Heart left ventricle (tissue), 16 donors: Measurements from ENCODE around the gene AMELX. TPM values are rescaled to one million over a fixed set of nuclear protein-coding genes. Genes with fewer than 3 reads are reported as not detected.

Experiments
- ATAC-seq, 4 donors: fragments of 200-7000 bp; cut with Tn5 transposase; one replicate each; pipeline ENCODE4 v1.9.1; 2020 to 2022; ENCODE audit warnings: moderate library complexity in 4 of 4, mild to moderate bottlenecking in 3 of 4, moderate number of reproducible peaks in 1 of 4
- DNase-seq, 5 donors: peaks; one replicate each; pipeline ENCODE4 v3.0.0-alpha.2; 2020
- H3K27ac ChIP-seq, 12 donors: fragments of 200-600 bp; sonication (generic) in 4 of 12; one replicate each; pipeline versions ENCODE4 v1.5.0 to v1.8.0; 2016 to 2022; ENCODE audit warnings: mild to moderate bottlenecking in 2 of 12
- H3K27me3 ChIP-seq, 9 donors: fragments of 200-600 bp; sonication (generic) in 2 of 9; one replicate each; pipeline versions ENCODE4 v1.5.1 to v1.8.0; 2016 to 2022; ENCODE audit warnings: mild to moderate bottlenecking in 3 of 9
- H3K36me3 ChIP-seq, 9 donors: fragments of 200-600 bp; sonication (generic) in 2 of 9; one replicate each; pipeline versions ENCODE4 v1.5.0 to v1.8.0; 2018 to 2022; ENCODE audit warnings: mild to moderate bottlenecking in 2 of 9
- H3K4me1 ChIP-seq, 12 donors: fragments of 200-600 bp; sonication (generic) in 4 of 12; one replicate each; pipeline versions ENCODE4 v1.5.0 to v1.8.0; 2016 to 2022; ENCODE audit warnings: mild to moderate bottlenecking in 3 of 12
- H3K4me3 ChIP-seq, 12 donors: fragments of 200-600 bp; sonication (generic) in 4 of 12; one replicate each; pipeline versions ENCODE4 v1.5.0 to v1.8.0; 2017 to 2022; ENCODE audit warnings: mild to moderate bottlenecking in 9 of 12, moderate library complexity in 4 of 12
- H3K9me3 ChIP-seq, 12 donors: fragments of 200-600 bp; sonication (generic) in 4 of 12; one replicate each; pipeline versions ENCODE4 v1.5.0 to v1.8.0; 2016 to 2022; ENCODE audit warnings: mild to moderate bottlenecking in 1 of 12
- CTCF ChIP-seq, 12 donors: fragments of 200-600 bp; sonication (generic) in 4 of 12; IDR thresholded peaks; one replicate each; pipeline versions ENCODE4 v1.5.0 to v1.8.0; 2018 to 2022; ENCODE audit warnings: antibody characterized with exemption in 12 of 12, mild to moderate bottlenecking in 5 of 12
- POLR2A ChIP-seq, 2 donors: fragments of 450-650 bp; IDR thresholded peaks; one replicate each; pipeline ENCODE4 v1.6.1; 2017; ENCODE audit warnings: antibody characterized with exemption in 2 of 2, mild to moderate bottlenecking in 2 of 2, moderate library complexity in 2 of 2
- WGBS, 4 donors: extraction: QIAGEN DNeasy Blood & Tissue Kit in 2 of 4; methylation state at CpG; one replicate each; pipeline versions ENCODE4 v1.1.5 to v1.1.7; 2013 to 2018; 5-methylcytosine and 5-hydroxymethylcytosine counted together
- intact Hi-C, 10 donors: fragments of 100-400 bp; cut with DNase I; formaldehyde crosslinking; loops; one replicate each; pipeline versions ENCODE4 v1.11.1 to v1.14.2; 2022
- polyA plus RNA-seq, 2 donors: library from polyadenylated mRNA; stranded (reverse); fragments of 200-250 nt; gene quantifications; one replicate each; pipeline ENCODE4 v1.2.3, GENCODE V29; 2013
- total RNA-seq, 9 donors: library from RNA; depleted of rRNA in 2 of 9; stranded (reverse); fragments of >200 nt in 2 of 9; fragmentation: NEBNext Ultra II Directional in 3 of 9; extraction: Animal tissue kit (Norgen Biotek cat#: 25700) in 3 of 9; gene quantifications; one replicate each; pipeline versions ENCODE4 v1.1.0 to v1.2.4, GENCODE V29; 2016 to 2023
- donor health status: ischemic (EF 13 %, LVEDD 7.1; RV severe dilation, severe dysfunction).
- donor health status: healthy with polysubstance abuse.
- donor health status: DM: no; HTN: yes; CAD: no.
- donor health status: DM: no; HTN: no; CAD: no.
- donor health status: ischemic (EF 25% LVEDD 6.9; RV normal size, moderate dysfunction).
- donor health status: ischemic (EF 25% LVEDD 5.7; RV mildly dilated, moderate dysfunction).
- donor health status: healthy.
- donor health status: DM: yes; HTN: yes; CAD: no.
- donor health status: ischemic (EF 35%, LVEDD 5.7; RV mildly dilated, moderate dysfunction).
- donor health status: nonischemic (EF 11% LVEDD 7.7; RV severe dilation, severe dysfunction).
- donor health status: DM: yes; HTN: yes; CAD: no.
- donor health status: PGD.
- donor health status: ischemic (EF 29% LVEDD 5.4; RV normal size, mild dysfunction).
- donor health status: nonischemic (EF 23%, LVEDD 6.1; RV moderate dilation, normal function).

The AMELX gene
- total and polyA plus RNA-seq, 11 donors, result not detected

GRCh38 chrX:11265352-11265751 lies 27.9 kb upstream of the AMELX start:
- Histone ChIP-seq H3K36me3 (no peaks in the 10 kb centered on the region), H3K4me3 (peak overlapping the region in 7 of 12 donors; percentile 4 to 47 (median 30)), H3K4me1 (peaks cover 0 to 13% (median 0%) of the 10 kb centered on the region in 12 donors), H3K9me3 (no peaks in the 10 kb centered on the region), H3K27ac (peak overlapping the region in 8 of 12 donors; percentile 3 to 52 (median 17)), H3K27me3 (no peaks in the 10 kb centered on the region)
- 32 to 63% (median 58%) methylated on average over 3 of the region's 3 CpGs for WGBS, 4 donors
- no peak for ATAC-seq
- no peak for TF ChIP-seq POLR2A (IDR thresholded peaks at IDR 0.05)
- no peak for TF ChIP-seq CTCF (IDR thresholded peaks at IDR 0.05)
- DNase-seq, result no peak
- intact Hi-C loops, result no loop called here

GRCh38 chrX:11266573-11267003 lies 26.6 kb upstream of the AMELX start:
- intact Hi-C loops, result no loop called here
- peak overlapping the region in 6 of 12 donors; percentile 0 to 68 (median 38) for H3K27ac ChIP-seq
- DNase-seq (no peak), ATAC-seq (peak in 1 of 4 donors; percentile 22)
- WGBS, 4 donors, result 40 to 49% (median 42%) methylated on average over 5 of the region's 5 CpGs
- H3K9me3 ChIP-seq, result no peaks in the 10 kb centered on the region
- H3K4me1 ChIP-seq, result peaks cover 0 to 13% (median 0%) of the 10 kb centered on the region in 12 donors
- H3K36me3 ChIP-seq, result no peaks in the 10 kb centered on the region
- no peak for TF ChIP-seq POLR2A (IDR thresholded peaks at IDR 0.05)
- no peak for TF ChIP-seq CTCF (IDR thresholded peaks at IDR 0.05)
- no peaks in the 10 kb centered on the region for H3K27me3 ChIP-seq
- H3K4me3 ChIP-seq, result peak overlapping the region in 2 of 12 donors; percentile 13 to 30

GRCh38 chrX:11267425-11267824 lies 25.8 kb upstream of the AMELX start:
- Histone ChIP-seq H3K9me3 (no peaks in the 10 kb centered on the region), H3K4me1 (peaks cover 0 to 13% (median 0%) of the 10 kb centered on the region in 12 donors), H3K27me3 (no peaks in the 10 kb centered on the region), H3K27ac (peak overlapping the region in 2 of 12 donors; percentile 54 to 68), H3K4me3 (no peak overlapping the region), H3K36me3 (no peaks in the 10 kb centered on the region)
- 72 to 78% (median 77%) methylated on average over 3 of the region's 3 CpGs for WGBS, 4 donors
- intact Hi-C loops, result no loop called here
- DNase-seq, result no peak
- TF ChIP-seq CTCF (IDR thresholded peaks at IDR 0.05) (no peak), POLR2A (IDR thresholded peaks at IDR 0.05) (no peak)
- peak in 1 of 4 donors; percentile 16 for ATAC-seq

- no peak for DNase-seq
- no peaks in the 10 kb centered on the region for H3K36me3 ChIP-seq
- no peak for ATAC-seq
- no peaks in the 10 kb centered on the region for H3K27me3 ChIP-seq
- peaks cover 0 to 13% (median 0%) of the 10 kb centered on the region in 12 donors for H3K4me1 ChIP-seq
- intact Hi-C loops, result no loop called here
- H3K27ac ChIP-seq, result no peak overlapping the region
- 83 to 95% (median 90%) methylated on average over 3 of the region's 3 CpGs for WGBS, 4 donors
- H3K4me3 ChIP-seq, result no peak overlapping the region
- no peaks in the 10 kb centered on the region for H3K9me3 ChIP-seq
- no peak for TF ChIP-seq CTCF (IDR thresholded peaks at IDR 0.05)
- TF ChIP-seq POLR2A (IDR thresholded peaks at IDR 0.05), result no peak
Measured at GRCh38 chrX:11269006-11269405, 24.2 kb upstream of the AMELX start.
